ENCODE data around the gene TRMT1L. TPM values are rescaled to one million over a fixed set of nuclear protein-coding genes. Genes with fewer than 3 reads are reported as not detected.

TRMT1L gene
- total and polyA plus RNA-seq, 7 donors = 5.4 to 18.6 (median 9.5) TPM

- DNase-seq = no peak
- Histone ChIP-seq H3K36me3 (peaks cover 0 to 36% (median 7%) of the 10 kb centered on the region in 4 donors), H3K4me1 (peaks cover 0 to 6% (median 0%) of the 10 kb centered on the region in 4 donors), H3K4me3 (no peak overlapping the region), H3K27ac (no peak overlapping the region), H3K9me3 (no peaks in the 10 kb centered on the region), H3K27me3 (no peaks in the 10 kb centered on the region)
- intact Hi-C loops (cut with DNase I) = no loop called here
- TF ChIP-seq POLR2AphosphoS5 (IDR thresholded peaks at IDR 0.05) (no peak), EP300 (IDR thresholded peaks at IDR 0.05) (no peak), CTCF (IDR thresholded peaks at IDR 0.05) (peak; percentile 14 to 63 (median 38)), POLR2A (IDR thresholded peaks at IDR 0.05) (no peak)
- 26 to 28% methylated on average over 5 of the region's 5 CpGs for WGBS, 2 donors
These were observed 13.6 kb upstream of the TRMT1L start for GRCh38 chr1:185170291-185170848.

- Histone ChIP-seq H3K9me3 (no peaks in the 10 kb centered on the region), H3K4me1 (peaks cover 0 to 6% (median 0%) of the 10 kb centered on the region in 4 donors), H3K27ac (no peak overlapping the region), H3K27me3 (no peaks in the 10 kb centered on the region), H3K36me3 (peaks cover 0 to 69% (median 9%) of the 10 kb centered on the region in 4 donors), H3K4me3 (no peak overlapping the region)
- intact Hi-C loops (cut with DNase I) = no loop called here
- 49 to 66% methylated on average over 1 of the region's 1 CpG for WGBS, 2 donors
- TF ChIP-seq POLR2AphosphoS5 (IDR thresholded peaks at IDR 0.05) (no peak), POLR2A (IDR thresholded peaks at IDR 0.05) (no peak), CTCF (IDR thresholded peaks at IDR 0.05) (no peak), EP300 (IDR thresholded peaks at IDR 0.05) (no peak)
- no peak for DNase-seq
These were observed 9.4 kb upstream of the TRMT1L start for GRCh38 chr1:185166106-185166505.

- Histone ChIP-seq H3K4me3 (no peak overlapping the region), H3K36me3 (peaks cover 0 to 59% (median 9%) of the 10 kb centered on the region in 4 donors), H3K4me1 (peaks cover 0 to 12% (median 5%) of the 10 kb centered on the region in 4 donors), H3K27me3 (no peaks in the 10 kb centered on the region), H3K9me3 (no peaks in the 10 kb centered on the region), H3K27ac (no peak overlapping the region)
- TF ChIP-seq EP300 (IDR thresholded peaks at IDR 0.05) (no peak), POLR2AphosphoS5 (IDR thresholded peaks at IDR 0.05) (no peak), CTCF (IDR thresholded peaks at IDR 0.05) (no peak), POLR2A (IDR thresholded peaks at IDR 0.05) (no peak)
- intact Hi-C loops (cut with DNase I) = no loop called here
- 73 to 87% methylated on average over 4 of the region's 4 CpGs for WGBS, 2 donors
- no peak for DNase-seq
These were observed 5.7 kb upstream of the TRMT1L start for GRCh38 chr1:185162491-185162890.

GRCh38 chr1:185159966-185160365 is 3.2 kb upstream of the TRMT1L start:
- 97% methylated on average over 3 of the region's 3 CpGs for WGBS, 2 donors

GRCh38 chr1:185158800-185159199 is 2.0 kb upstream of the TRMT1L start:
- no peak overlapping the region for H3K27ac ChIP-seq
- no peaks in the 10 kb centered on the region for H3K27me3 ChIP-seq
- no peak overlapping the region for H3K4me3 ChIP-seq
- 58 to 82% methylated on average over 2 of the region's 2 CpGs for WGBS, 2 donors
- peaks cover 0 to 29% (median 0%) of the 10 kb centered on the region in 4 donors for H3K36me3 ChIP-seq
- H3K9me3 ChIP-seq = no peaks in the 10 kb centered on the region
- no peak for TF ChIP-seq POLR2A (IDR thresholded peaks at IDR 0.05)
- no peak for TF ChIP-seq POLR2AphosphoS5 (IDR thresholded peaks at IDR 0.05)
- TF ChIP-seq CTCF (IDR thresholded peaks at IDR 0.05) = no peak
- no peak for TF ChIP-seq EP300 (IDR thresholded peaks at IDR 0.05)
- intact Hi-C loops (cut with DNase I) = loop anchor here (5.0 to 10.0 kb wide), 3 partner anchors 111 to 351 kb away; partner anchors contain the start of gene RNF2
- H3K4me1 ChIP-seq = peaks cover 0 to 34% (median 21%) of the 10 kb centered on the region in 4 donors
- no peak for DNase-seq

More at GRCh38 chr1:185159966-185160365, 3.2 kb upstream of the TRMT1L start:
- H3K9me3 ChIP-seq = no peaks in the 10 kb centered on the region
- H3K27me3 ChIP-seq = no peaks in the 10 kb centered on the region
- no peak overlapping the region for H3K4me3 ChIP-seq
- peaks cover 0 to 23% (median 12%) of the 10 kb centered on the region in 4 donors for H3K4me1 ChIP-seq
- H3K27ac ChIP-seq = no peak overlapping the region
- TF ChIP-seq EP300 (IDR thresholded peaks at IDR 0.05) (no peak), POLR2AphosphoS5 (IDR thresholded peaks at IDR 0.05) (no peak), POLR2A (IDR thresholded peaks at IDR 0.05) (no peak)
- intact Hi-C loops (cut with DNase I) = loop anchor here (5.0 to 10.0 kb wide), 3 partner anchors 113 to 353 kb away; partner anchors contain the start of gene RNF2
- no peak for DNase-seq
- peaks cover 0 to 38% (median 2%) of the 10 kb centered on the region in 4 donors for H3K36me3 ChIP-seq

All from sigmoid colon (tissue), 7 donors.